IMR-90 (cell line): ENCODE results near the gene TMX3.

Source experiments
- CEBPB ChIP-seq: IDR thresholded peaks from 2 replicates; pipeline ENCODE4 v1.6.1; 2012; ENCODE audit warnings: low read depth, low read length, improper control_type of control experiment
- CTCF ChIP-seq: conservative IDR thresholded peaks from 2 replicates; pipeline ENCODE4 v1.5.1; 2012; ENCODE audit warnings: mild to moderate bottlenecking, low read depth, low read length, improper control_type of control experiment
- POLR2A ChIP-seq: IDR thresholded peaks from 2 replicates; pipeline ENCODE4 v1.6.1; 2012; ENCODE audit warnings: mild to moderate bottlenecking, low read depth, low read length
- RCOR1 ChIP-seq: IDR thresholded peaks from 2 replicates; pipeline ENCODE4 v1.6.1; 2012; ENCODE audit warnings: mild to moderate bottlenecking, low read length, improper control_type of control experiment; ENCODE audit not compliant: insufficient replicate concordance
- SMC3 ChIP-seq: fragments of 150-350 bp; IDR thresholded peaks from 2 replicates; pipeline ENCODE4 v1.6.1; 2016; ENCODE audit warnings: low read depth, mild to moderate bottlenecking, antibody characterized with exemption, low read length, moderate library complexity

GRCh38 chr18:68724021-68724420 is 9.1 kb upstream of the TMX3 start:
- TF ChIP-seq CTCF (no peak), SMC3 (no peak), POLR2A (no peak), CEBPB (no peak), RCOR1 (no peak)
